Measurements from ENCODE around the gene CYP2C8. TPM values are rescaled to one million over a fixed set of nuclear protein-coding genes. Genes with fewer than 3 reads are reported as not detected.

The CYP2C8 gene
- total RNA-seq, 4 donors from 2014 or later, result 0.52 to 0.78 TPM; not detected in 2

DNA sequence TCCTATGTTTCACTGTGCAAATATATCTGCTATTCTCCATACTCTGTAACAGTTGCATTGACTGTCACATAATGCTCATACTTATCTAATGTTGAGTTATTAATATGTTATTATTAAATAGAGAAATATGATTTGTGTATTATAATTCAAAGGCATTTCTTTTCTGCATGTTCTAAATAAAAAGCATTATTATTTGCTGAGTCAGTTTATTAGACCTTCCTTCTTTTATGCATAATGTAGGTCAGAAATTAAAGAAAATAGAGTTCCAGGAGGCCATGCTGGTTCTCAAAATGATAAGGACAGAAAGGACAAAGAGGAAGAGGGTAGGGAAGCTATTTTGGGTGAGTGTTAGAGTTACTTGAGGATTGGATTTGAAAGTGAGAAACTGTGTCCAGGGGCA is 80.1 kb downstream of the CYP2C8 start:
- Histone ChIP-seq H3K4me3 (no peak overlapping the region), H3K27me3 (no peaks in the 10 kb centered on the region), H3K9me3 (no peaks in the 10 kb centered on the region), H3K36me3 (no peaks in the 10 kb centered on the region), H3K4me1 (no peaks in the 10 kb centered on the region), H3K27ac (no peak overlapping the region)
- ATAC-seq (no peak), DNase-seq (no peak)
- intact Hi-C loops (cut with DNase I; ENCODE audit: low total_unique reads), result no loop called here
- in situ Hi-C loops (cut with MboI; ENCODE audit: low sequenced_read_pairs in 4 of 4), result no loop called here
- no peak for TF ChIP-seq POLR2A (IDR thresholded peaks at IDR 0.05)
- TF ChIP-seq, protein P1, sequence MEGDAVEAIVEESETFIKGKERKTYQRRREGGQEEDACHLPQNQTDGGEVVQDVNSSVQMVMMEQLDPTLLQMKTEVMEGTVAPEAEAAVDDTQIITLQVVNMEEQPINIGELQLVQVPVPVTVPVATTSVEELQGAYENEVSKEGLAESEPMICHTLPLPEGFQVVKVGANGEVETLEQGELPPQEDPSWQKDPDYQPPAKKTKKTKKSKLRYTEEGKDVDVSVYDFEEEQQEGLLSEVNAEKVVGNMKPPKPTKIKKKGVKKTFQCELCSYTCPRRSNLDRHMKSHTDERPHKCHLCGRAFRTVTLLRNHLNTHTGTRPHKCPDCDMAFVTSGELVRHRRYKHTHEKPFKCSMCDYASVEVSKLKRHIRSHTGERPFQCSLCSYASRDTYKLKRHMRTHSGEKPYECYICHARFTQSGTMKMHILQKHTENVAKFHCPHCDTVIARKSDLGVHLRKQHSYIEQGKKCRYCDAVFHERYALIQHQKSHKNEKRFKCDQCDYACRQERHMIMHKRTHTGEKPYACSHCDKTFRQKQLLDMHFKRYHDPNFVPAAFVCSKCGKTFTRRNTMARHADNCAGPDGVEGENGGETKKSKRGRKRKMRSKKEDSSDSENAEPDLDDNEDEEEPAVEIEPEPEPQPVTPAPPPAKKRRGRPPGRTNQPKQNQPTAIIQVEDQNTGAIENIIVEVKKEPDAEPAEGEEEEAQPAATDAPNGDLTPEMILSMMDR (IDR thresholded peaks at IDR 0.05 in 4 of 5, conservative IDR thresholded peaks at IDR 0.05 in 1 of 5), result no peak

Other genes starting within 250 kb of the CYP2C8 start
- gene CYP2C9, start 130.8 kb downstream of the CYP2C8 start, total RNA-seq, result under 1 TPM in 1 of 4 donors, not detected in 3; 0.75 TPM
- not detected for gene ACSM6, start 124.7 kb upstream of the CYP2C8 start, total RNA-seq
- gene PDLIM1, start 221.5 kb upstream of the CYP2C8 start, total RNA-seq, result 100 to 1,000 TPM; 157 to 572 (median 272) TPM

All from gastrocnemius medialis (tissue), 4 donors.